GM12878 (cell line): ENCODE measurements around the gene KDM1B. TPM values are rescaled to one million over a fixed set of nuclear protein-coding genes. Genes with fewer than 3 reads are reported as not detected.

Experiments used
- ATAC-seq: fragments of 200-7000 bp; cut with Tn5 transposase; 3 replicates; pipeline ENCODE4 v1.9.1; 2020; ENCODE audit warnings: mild to moderate bottlenecking, moderate library complexity
- BruUV-seq: library from RNA; stranded (reverse); fragments of 400-500 nt; replicated peaks from 2 replicates; lab custom pipeline; 2021; lab: Mats Ljungman, UMichigan
- CTCF ChIA-PET: fragments of 300-600 bp; sonication (Branson Sonifier 250); formaldehyde crosslinking; extraction: SDS; loops from one replicate; lab custom pipeline; 2021; ENCODE audit warnings: inconsistent platforms; lab: Yijun Ruan, JAX
- POLR2A ChIA-PET: fragments of 350-600 bp; formaldehyde crosslinking; extraction: SDS; loops from one replicate; lab custom pipeline; 2021; ENCODE audit warnings: inconsistent platforms; lab: Charles Lee
- RAD21 ChIA-PET: fragments of 300-600 bp; sonication (Branson Sonifier 250); formaldehyde crosslinking; loops from one replicate; lab custom pipeline; 2023; ENCODE audit warnings: antibody characterized with exemption; ENCODE audit not compliant: unreplicated experiment; lab: Charles Lee
- SMC1A ChIA-PET: fragments of 300-600 bp; sonication (Branson Sonifier 250); formaldehyde crosslinking; loops from one replicate; lab custom pipeline; 2023; ENCODE audit not compliant: unreplicated experiment, uncharacterized antibody; lab: Charles Lee
- DNase-seq: peaks from one replicate; pipeline ENCODE4 v3.0.0-alpha.2; 2011; ENCODE audit warnings: low read depth, low spot score
- FAIRE-seq: peaks from 3 replicates; lab custom pipeline; 2011; peaks lifted over from hg19 to GRCh38; lab: Jason Lieb, UNC
- H2AFZ ChIP-seq: 2 replicates; pipeline ENCODE4 v1.6.0; 2011; ENCODE audit warnings: low read depth, low read length, control low read depth; ENCODE audit not compliant: control insufficient read depth
- H3K27ac ChIP-seq: 2 replicates; pipeline ENCODE4 v1.5.1; 2011; ENCODE audit warnings: control low read depth; ENCODE audit not compliant: control insufficient read depth, insufficient read depth
- H3K27me3 ChIP-seq, 2 experiments: replicated peaks in 1 of 2; 2 replicates each; pipeline versions ENCODE4 v1.6.0 to v1.6.1; 2011; ENCODE audit warnings: low read length in 1 of 2; ENCODE audit not compliant: control insufficient read depth in 2 of 2, insufficient read depth in 2 of 2
- H3K36me3 ChIP-seq, 2 experiments: 2 replicates each; pipeline ENCODE4 v1.5.1; 2011; ENCODE audit warnings: low read length in 1 of 2; ENCODE audit not compliant: control insufficient read depth in 2 of 2, insufficient read depth in 2 of 2
- H3K4me1 ChIP-seq: 2 replicates; pipeline ENCODE4 v1.6.1; 2011; ENCODE audit warnings: mild to moderate bottlenecking, low read length, moderate library complexity, mixed read lengths; ENCODE audit not compliant: control insufficient read depth, insufficient read depth
- H3K4me2 ChIP-seq: 2 replicates; pipeline ENCODE4 v1.6.0; 2011; ENCODE audit warnings: control low read depth; ENCODE audit not compliant: control insufficient read depth, insufficient read depth
- H3K4me3 ChIP-seq: fragments of 200-600 bp; sonication (generic); 2 replicates; pipeline ENCODE4 v1.5.1; 2016
- H3K79me2 ChIP-seq: 2 replicates; pipeline ENCODE4 v1.6.0; 2011; ENCODE audit warnings: low read length; ENCODE audit not compliant: control insufficient read depth, insufficient read depth
- H3K9ac ChIP-seq: 2 replicates; pipeline ENCODE4 v1.8.0; 2011; ENCODE audit warnings: low read length, control low read depth, mixed read lengths; ENCODE audit not compliant: control insufficient read depth, insufficient read depth
- H3K9me3 ChIP-seq: replicated peaks from 3 replicates; pipeline ENCODE4 v1.5.1; 2011; ENCODE audit warnings: mild to moderate bottlenecking, low read length; ENCODE audit not compliant: control insufficient read depth, insufficient read depth
- H4K20me1 ChIP-seq: 2 replicates; pipeline ENCODE4 v1.6.0; 2011; ENCODE audit not compliant: control insufficient read depth, insufficient read depth
- BHLHE40 ChIP-seq, 2 experiments: fragments of 450-650 bp in 1 of 2; IDR thresholded peaks; 2 replicates each; pipeline ENCODE4 v1.6.1; 2011 to 2017; ENCODE audit warnings: low read depth in 2 of 2, borderline replicate concordance in 1 of 2, improper control_type of control experiment in 1 of 2, low read length in 1 of 2, mild to moderate bottlenecking in 1 of 2
- CHD4 ChIP-seq: fragments of 200-600 bp; sonication (generic); IDR thresholded peaks from 2 replicates; pipeline ENCODE4 v1.6.1; 2016; ENCODE audit warnings: mild to moderate bottlenecking
- ETV6 ChIP-seq, 2 experiments: fragments of 450-650 bp in 1 of 2; IDR thresholded peaks in 1 of 2; conservative IDR thresholded peaks in 1 of 2; 2 replicates each; pipeline ENCODE4 v1.6.1; 2014; ENCODE audit warnings: antibody characterized with exemption in 1 of 2, borderline replicate concordance in 1 of 2, low read depth in 1 of 2, mild to moderate bottlenecking in 1 of 2, moderate library complexity in 1 of 2
- MTA3 ChIP-seq: IDR thresholded peaks from 2 replicates; pipeline ENCODE4 v1.6.1; 2012; ENCODE audit warnings: low read length, inconsistent platforms, borderline replicate concordance
- SREBF2 ChIP-seq: IDR thresholded peaks from 2 replicates; pipeline ENCODE4 v1.6.1; 2012; ENCODE audit warnings: mild to moderate bottlenecking, low read length
- ZNF24 ChIP-seq: fragments of 450-650 bp; IDR thresholded peaks from 2 replicates; pipeline ENCODE4 v1.6.1; 2017; ENCODE audit warnings: antibody characterized with exemption, mild to moderate bottlenecking
- WGBS: methylation state at CpG from one replicate; pipeline ENCODE4 v1.1.6; 2016; ENCODE audit warnings: low lambda C conversion rate; ENCODE audit not compliant: insufficient replicate concordance, insufficient coverage; ENCODE audit errors: missing lambda C conversion rate; 5-methylcytosine and 5-hydroxymethylcytosine counted together
- in situ Hi-C: fragments of 300-500 bp; cut with MboI; formaldehyde crosslinking; loops from 9 replicates; pipeline ENCODE4 v1.14.3; 2018; ENCODE audit warnings: mixed read lengths
- intact Hi-C: fragments of 100-400 bp; cut with micrococcal nuclease; formaldehyde crosslinking; loops from one replicate; pipeline ENCODE4 v1.14.2; 2022; ENCODE audit not compliant: unreplicated experiment
- polyA plus RNA-seq, 11 experiments: library from polyadenylated mRNA; depleted of rRNA in 4 of 11; unstranded in 6 of 11; stranded (reverse) in 5 of 11; fragments of >200 nt; fragmentation: Nextera tagmentation in 4 of 11; fragmentation: Illumina TruSeq in 1 of 11; extraction: Ambion mirVana in 4 of 11; extraction: Trizol in 1 of 11; gene quantifications; 1 replicate in 1 of 11; 2 replicates in 10 of 11; pipeline versions ENCODE4 v1.2.1 to v1.2.3, GENCODE V29; 2011 to 2016; ENCODE audit warnings: inconsistent platforms in 2 of 11, missing spikeins in 2 of 11, low read depth in 1 of 11
- total RNA-seq, 4 experiments: library from RNA; depleted of rRNA in 3 of 4; stranded (reverse); fragments of >200 nt in 3 of 4; fragmentation: Illumina TruSeq in 1 of 4; extraction: Trizol in 1 of 4; gene quantifications; 2 replicates each; pipeline versions ENCODE4 v1.2.1 to v1.2.3, GENCODE V29; 2013 to 2021
- TF ChIP-seq, protein P1 (sequence below): fragments of 450-650 bp; IDR thresholded peaks from 2 replicates; pipeline ENCODE4 v1.6.1; 2017; ENCODE audit warnings: mild to moderate bottlenecking, moderate library complexity
- TF ChIP-seq, protein P2 (sequence below): fragments of 450-650 bp; IDR thresholded peaks from 2 replicates; pipeline ENCODE4 v1.6.1; 2016; ENCODE audit warnings: mild to moderate bottlenecking, moderate library complexity, borderline replicate concordance

Gene KDM1B
- total and polyA plus RNA-seq, 10 of the 15 experiments (the other 5 are each of a cell fraction or from before 2014, with no cell fraction given): 1.7 to 22.5 (median 13.9) TPM

DNA sequence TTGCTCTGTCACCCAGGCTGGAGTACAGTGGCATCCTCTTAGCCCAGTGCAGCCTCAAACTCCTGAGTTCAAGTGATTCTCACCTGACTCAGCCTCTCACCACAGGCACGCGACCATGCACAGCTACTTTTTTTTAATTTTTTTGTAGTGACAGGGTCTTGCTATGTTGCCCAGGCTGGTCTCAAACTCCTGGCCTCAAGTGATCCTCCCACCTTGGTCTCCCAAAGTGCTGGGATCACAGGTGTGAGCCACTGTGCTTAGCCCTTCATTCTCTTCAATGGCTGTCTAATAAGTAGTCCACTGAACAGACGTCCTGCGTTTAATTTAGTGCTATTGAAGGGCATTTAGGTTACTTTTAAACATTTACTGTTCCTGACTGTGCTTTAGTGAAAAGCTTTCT lies 27.3 kb downstream of the KDM1B start (continued):
- TF ChIP-seq, protein P1, sequence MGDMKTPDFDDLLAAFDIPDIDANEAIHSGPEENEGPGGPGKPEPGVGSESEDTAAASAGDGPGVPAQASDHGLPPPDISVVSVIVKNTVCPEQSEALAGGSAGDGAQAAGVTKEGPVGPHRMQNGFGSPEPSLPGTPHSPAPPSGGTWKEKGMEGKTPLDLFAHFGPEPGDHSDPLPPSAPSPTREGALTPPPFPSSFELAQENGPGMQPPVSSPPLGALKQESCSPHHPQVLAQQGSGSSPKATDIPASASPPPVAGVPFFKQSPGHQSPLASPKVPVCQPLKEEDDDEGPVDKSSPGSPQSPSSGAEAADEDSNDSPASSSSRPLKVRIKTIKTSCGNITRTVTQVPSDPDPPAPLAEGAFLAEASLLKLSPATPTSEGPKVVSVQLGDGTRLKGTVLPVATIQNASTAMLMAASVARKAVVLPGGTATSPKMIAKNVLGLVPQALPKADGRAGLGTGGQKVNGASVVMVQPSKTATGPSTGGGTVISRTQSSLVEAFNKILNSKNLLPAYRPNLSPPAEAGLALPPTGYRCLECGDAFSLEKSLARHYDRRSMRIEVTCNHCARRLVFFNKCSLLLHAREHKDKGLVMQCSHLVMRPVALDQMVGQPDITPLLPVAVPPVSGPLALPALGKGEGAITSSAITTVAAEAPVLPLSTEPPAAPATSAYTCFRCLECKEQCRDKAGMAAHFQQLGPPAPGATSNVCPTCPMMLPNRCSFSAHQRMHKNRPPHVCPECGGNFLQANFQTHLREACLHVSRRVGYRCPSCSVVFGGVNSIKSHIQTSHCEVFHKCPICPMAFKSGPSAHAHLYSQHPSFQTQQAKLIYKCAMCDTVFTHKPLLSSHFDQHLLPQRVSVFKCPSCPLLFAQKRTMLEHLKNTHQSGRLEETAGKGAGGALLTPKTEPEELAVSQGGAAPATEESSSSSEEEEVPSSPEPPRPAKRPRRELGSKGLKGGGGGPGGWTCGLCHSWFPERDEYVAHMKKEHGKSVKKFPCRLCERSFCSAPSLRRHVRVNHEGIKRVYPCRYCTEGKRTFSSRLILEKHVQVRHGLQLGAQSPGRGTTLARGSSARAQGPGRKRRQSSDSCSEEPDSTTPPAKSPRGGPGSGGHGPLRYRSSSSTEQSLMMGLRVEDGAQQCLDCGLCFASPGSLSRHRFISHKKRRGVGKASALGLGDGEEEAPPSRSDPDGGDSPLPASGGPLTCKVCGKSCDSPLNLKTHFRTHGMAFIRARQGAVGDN: no peak
- TF ChIP-seq MTA3 (no peak), ETV6 (conservative IDR thresholded peaks at IDR 0.05 in 1 of 2, IDR thresholded peaks at IDR 0.05 in 1 of 2; ENCODE audit: borderline replicate concordance in 1 of 2, low read depth in 1 of 2) (no peak)

DNA sequence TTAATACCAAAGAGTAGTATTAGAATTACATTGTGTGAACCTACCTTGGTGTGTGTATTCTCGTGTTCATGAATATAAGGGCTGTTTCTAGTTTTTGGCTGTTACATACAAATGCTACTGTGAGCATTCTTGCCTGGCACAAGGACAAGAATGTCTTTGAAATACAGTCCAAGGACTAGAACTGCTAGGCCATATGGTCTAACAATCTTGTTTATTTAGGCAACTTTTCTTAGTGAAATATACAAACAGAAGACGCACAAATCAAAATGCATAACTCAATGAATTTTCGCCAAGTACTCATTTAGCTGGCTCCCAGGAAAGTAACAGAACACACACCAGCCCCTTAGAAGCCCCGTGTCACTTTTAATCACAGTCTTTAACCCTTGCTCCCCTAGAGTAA lies 28.5 kb downstream of the KDM1B start:
- POLR2A ChIA-PET: interaction anchor here (0.6 kb wide), 1 partner anchor 31 kb away, joined by 5 read pairs; no protein-coding TSS in a partner anchor

More for the DNA sequence above, 28.5 kb downstream of the KDM1B start:
- no peak overlapping the region for H3K27ac ChIP-seq
- H2AFZ ChIP-seq: no peak overlapping the region
- no peaks in the 10 kb centered on the region for H4K20me1 ChIP-seq
- H3K9ac ChIP-seq: no peak overlapping the region
- no peaks in the 10 kb centered on the region for H3K9me3 ChIP-seq
- H3K27me3 ChIP-seq: no peaks in the 10 kb centered on the region
- no peaks in the 10 kb centered on the region for H3K79me2 ChIP-seq
- intact Hi-C loops (no loop called here), in situ Hi-C loops (no loop called here)
- ChIA-PET SMC1A (no interaction called here), CTCF (no interaction called here), RAD21 (no interaction called here)
- no peak overlapping the region for H3K4me3 ChIP-seq
- BruUV-seq: no TSS peak
- DNase-seq (no peak), ATAC-seq (no peak), FAIRE-seq (no peak)
- H3K4me1 ChIP-seq: peaks cover 7% of the 10 kb centered on the region; the same call in 1 of the 2 replicates
- no peak for TF ChIP-seq ZNF24
- no peak for TF ChIP-seq BHLHE40 (IDR thresholded peaks at IDR 0.05; ENCODE audit: borderline replicate concordance in 1 of 2, low read depth in 2 of 2, low read length in 1 of 2)
- no peak for TF ChIP-seq SREBF2
- TF ChIP-seq, protein P2, sequence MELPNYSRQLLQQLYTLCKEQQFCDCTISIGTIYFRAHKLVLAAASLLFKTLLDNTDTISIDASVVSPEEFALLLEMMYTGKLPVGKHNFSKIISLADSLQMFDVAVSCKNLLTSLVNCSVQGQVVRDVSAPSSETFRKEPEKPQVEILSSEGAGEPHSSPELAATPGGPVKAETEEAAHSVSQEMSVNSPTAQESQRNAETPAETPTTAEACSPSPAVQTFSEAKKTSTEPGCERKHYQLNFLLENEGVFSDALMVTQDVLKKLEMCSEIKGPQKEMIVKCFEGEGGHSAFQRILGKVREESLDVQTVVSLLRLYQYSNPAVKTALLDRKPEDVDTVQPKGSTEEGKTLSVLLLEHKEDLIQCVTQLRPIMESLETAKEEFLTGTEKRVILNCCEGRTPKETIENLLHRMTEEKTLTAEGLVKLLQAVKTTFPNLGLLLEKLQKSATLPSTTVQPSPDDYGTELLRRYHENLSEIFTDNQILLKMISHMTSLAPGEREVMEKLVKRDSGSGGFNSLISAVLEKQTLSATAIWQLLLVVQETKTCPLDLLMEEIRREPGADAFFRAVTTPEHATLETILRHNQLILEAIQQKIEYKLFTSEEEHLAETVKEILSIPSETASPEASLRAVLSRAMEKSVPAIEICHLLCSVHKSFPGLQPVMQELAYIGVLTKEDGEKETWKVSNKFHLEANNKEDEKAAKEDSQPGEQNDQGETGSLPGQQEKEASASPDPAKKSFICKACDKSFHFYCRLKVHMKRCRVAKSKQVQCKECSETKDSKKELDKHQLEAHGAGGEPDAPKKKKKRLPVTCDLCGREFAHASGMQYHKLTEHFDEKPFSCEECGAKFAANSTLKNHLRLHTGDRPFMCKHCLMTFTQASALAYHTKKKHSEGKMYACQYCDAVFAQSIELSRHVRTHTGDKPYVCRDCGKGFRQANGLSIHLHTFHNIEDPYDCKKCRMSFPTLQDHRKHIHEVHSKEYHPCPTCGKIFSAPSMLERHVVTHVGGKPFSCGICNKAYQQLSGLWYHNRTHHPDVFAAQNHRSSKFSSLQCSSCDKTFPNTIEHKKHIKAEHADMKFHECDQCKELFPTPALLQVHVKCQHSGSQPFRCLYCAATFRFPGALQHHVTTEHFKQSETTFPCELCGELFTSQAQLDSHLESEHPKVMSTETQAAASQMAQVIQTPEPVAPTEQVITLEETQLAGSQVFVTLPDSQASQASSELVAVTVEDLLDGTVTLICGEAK: no peak
- no peak for TF ChIP-seq CHD4
- 96% methylated on average over 4 of the region's 4 CpGs for WGBS
- H3K4me2 ChIP-seq: no peak overlapping the region
- no peaks in the 10 kb centered on the region for H3K36me3 ChIP-seq
